ENCODE data around the gene MRTFB. TPM values are rescaled to one million over a fixed set of nuclear protein-coding genes. Genes with fewer than 3 reads are reported as not detected.

Gene MRTFB
- total and polyA plus RNA-seq, 2 of the 13 experiments (the other 11 are each of a cell fraction or from before 2014, with no cell fraction given), result 11.4 to 14.0 TPM

DNA sequence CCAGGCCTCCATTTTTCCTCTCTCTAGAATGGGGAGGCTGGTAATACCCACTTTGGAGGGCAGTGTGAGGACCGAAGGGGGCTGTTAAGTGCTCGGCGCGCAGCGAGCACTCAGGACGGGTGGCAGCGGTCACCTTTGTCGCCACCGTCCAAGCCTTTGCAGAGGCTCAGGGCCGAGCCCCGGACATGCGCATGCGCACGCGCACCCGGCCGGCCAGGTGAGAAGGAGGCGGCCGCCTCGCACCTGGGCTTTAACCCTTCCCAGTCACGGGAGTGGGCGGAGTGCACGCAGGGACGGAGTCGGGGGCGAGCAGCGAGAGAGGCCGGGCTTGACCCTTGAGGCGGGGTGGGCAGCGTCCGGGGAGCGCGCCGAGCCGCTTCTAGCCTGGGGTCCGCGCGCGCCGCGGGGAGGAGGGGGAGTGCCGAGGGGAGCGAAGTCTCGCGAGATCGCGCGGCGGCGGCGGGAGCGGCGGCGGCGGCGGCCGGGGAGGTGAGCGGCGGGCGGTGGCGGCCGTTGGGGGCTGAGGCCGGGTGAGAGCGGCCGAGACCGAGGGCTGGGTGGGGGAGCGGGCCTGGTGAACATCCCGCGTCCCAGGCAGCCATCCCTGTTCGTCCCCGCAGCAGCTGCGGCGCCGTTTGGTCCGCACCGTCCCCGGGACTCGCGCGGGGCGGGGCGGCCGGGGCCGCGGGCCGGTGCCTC is at the start of gene MRTFB (continued):
- peak; percentile 98 for TF ChIP-seq CAMTA2 (CRISPR knock-in tag; IDR thresholded peaks at IDR 0.05; ENCODE audit: borderline replicate concordance)
- no peak for TF ChIP-seq PCBP1 (IDR thresholded peaks at IDR 0.05; ENCODE audit: borderline replicate concordance, low read depth, low read length)
- TF ChIP-seq ZNF501 (CRISPR knock-in tag; IDR thresholded peaks at IDR 0.05), result peak; percentile 81
- TF ChIP-seq ZNF263 (CRISPR knock-in tag; IDR thresholded peaks at IDR 0.05), result peak; percentile 95
- TF ChIP-seq, protein P1, sequence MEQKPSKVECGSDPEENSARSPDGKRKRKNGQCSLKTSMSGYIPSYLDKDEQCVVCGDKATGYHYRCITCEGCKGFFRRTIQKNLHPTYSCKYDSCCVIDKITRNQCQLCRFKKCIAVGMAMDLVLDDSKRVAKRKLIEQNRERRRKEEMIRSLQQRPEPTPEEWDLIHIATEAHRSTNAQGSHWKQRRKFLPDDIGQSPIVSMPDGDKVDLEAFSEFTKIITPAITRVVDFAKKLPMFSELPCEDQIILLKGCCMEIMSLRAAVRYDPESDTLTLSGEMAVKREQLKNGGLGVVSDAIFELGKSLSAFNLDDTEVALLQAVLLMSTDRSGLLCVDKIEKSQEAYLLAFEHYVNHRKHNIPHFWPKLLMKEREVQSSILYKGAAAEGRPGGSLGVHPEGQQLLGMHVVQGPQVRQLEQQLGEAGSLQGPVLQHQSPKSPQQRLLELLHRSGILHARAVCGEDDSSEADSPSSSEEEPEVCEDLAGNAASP (CRISPR knock-in tag; IDR thresholded peaks at IDR 0.05; ENCODE audit: borderline replicate concordance), result peak; percentile 78
- TF ChIP-seq, protein P2, sequence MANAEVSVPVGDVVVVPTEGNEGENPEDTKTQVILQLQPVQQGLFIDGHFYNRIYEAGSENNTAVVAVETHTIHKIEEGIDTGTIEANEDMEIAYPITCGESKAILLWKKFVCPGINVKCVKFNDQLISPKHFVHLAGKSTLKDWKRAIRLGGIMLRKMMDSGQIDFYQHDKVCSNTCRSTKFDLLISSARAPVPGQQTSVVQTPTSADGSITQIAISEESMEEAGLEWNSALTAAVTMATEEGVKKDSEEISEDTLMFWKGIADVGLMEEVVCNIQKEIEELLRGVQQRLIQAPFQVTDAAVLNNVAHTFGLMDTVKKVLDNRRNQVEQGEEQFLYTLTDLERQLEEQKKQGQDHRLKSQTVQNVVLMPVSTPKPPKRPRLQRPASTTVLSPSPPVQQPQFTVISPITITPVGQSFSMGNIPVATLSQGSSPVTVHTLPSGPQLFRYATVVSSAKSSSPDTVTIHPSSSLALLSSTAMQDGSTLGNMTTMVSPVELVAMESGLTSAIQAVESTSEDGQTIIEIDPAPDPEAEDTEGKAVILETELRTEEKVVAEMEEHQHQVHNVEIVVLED (CRISPR knock-in tag; IDR thresholded peaks at IDR 0.05; ENCODE audit: borderline replicate concordance), result peak; percentile 83; the same call in 1 of the 2 replicates
- TF ChIP-seq ZNF280B (CRISPR knock-in tag; IDR thresholded peaks at IDR 0.05; ENCODE audit: borderline replicate concordance), result no peak
- 0 out of 2 replicates have a peak, but pooled peaks have one; percentile 68 for TF ChIP-seq ZNF577 (CRISPR knock-in tag; IDR thresholded peaks at IDR 0.05; ENCODE audit: borderline replicate concordance, low read depth)
- TF ChIP-seq ZNF3 (CRISPR knock-in tag; IDR thresholded peaks at IDR 0.05), result 0 out of 2 replicates have a peak, but pooled peaks have one; percentile 47
- TF ChIP-seq GPN1 (CRISPR knock-in tag; IDR thresholded peaks at IDR 0.05; ENCODE audit: borderline replicate concordance), result no peak
- 0 out of 2 replicates have a peak, but pooled peaks have one; percentile 66 for TF ChIP-seq ZFP36L2 (CRISPR knock-in tag; IDR thresholded peaks at IDR 0.05)
- no peak; the same call in 1 of the 2 replicates for TF ChIP-seq ZNF180 (CRISPR knock-in tag; IDR thresholded peaks at IDR 0.05; ENCODE audit: borderline replicate concordance, low read depth)
- TF ChIP-seq, protein P3, sequence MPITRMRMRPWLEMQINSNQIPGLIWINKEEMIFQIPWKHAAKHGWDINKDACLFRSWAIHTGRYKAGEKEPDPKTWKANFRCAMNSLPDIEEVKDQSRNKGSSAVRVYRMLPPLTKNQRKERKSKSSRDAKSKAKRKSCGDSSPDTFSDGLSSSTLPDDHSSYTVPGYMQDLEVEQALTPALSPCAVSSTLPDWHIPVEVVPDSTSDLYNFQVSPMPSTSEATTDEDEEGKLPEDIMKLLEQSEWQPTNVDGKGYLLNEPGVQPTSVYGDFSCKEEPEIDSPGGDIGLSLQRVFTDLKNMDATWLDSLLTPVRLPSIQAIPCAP (CRISPR knock-in tag; IDR thresholded peaks at IDR 0.05; ENCODE audit: low read depth), result peak; percentile 82; the same call in 1 of the 2 replicates
- TF ChIP-seq, protein P4, sequence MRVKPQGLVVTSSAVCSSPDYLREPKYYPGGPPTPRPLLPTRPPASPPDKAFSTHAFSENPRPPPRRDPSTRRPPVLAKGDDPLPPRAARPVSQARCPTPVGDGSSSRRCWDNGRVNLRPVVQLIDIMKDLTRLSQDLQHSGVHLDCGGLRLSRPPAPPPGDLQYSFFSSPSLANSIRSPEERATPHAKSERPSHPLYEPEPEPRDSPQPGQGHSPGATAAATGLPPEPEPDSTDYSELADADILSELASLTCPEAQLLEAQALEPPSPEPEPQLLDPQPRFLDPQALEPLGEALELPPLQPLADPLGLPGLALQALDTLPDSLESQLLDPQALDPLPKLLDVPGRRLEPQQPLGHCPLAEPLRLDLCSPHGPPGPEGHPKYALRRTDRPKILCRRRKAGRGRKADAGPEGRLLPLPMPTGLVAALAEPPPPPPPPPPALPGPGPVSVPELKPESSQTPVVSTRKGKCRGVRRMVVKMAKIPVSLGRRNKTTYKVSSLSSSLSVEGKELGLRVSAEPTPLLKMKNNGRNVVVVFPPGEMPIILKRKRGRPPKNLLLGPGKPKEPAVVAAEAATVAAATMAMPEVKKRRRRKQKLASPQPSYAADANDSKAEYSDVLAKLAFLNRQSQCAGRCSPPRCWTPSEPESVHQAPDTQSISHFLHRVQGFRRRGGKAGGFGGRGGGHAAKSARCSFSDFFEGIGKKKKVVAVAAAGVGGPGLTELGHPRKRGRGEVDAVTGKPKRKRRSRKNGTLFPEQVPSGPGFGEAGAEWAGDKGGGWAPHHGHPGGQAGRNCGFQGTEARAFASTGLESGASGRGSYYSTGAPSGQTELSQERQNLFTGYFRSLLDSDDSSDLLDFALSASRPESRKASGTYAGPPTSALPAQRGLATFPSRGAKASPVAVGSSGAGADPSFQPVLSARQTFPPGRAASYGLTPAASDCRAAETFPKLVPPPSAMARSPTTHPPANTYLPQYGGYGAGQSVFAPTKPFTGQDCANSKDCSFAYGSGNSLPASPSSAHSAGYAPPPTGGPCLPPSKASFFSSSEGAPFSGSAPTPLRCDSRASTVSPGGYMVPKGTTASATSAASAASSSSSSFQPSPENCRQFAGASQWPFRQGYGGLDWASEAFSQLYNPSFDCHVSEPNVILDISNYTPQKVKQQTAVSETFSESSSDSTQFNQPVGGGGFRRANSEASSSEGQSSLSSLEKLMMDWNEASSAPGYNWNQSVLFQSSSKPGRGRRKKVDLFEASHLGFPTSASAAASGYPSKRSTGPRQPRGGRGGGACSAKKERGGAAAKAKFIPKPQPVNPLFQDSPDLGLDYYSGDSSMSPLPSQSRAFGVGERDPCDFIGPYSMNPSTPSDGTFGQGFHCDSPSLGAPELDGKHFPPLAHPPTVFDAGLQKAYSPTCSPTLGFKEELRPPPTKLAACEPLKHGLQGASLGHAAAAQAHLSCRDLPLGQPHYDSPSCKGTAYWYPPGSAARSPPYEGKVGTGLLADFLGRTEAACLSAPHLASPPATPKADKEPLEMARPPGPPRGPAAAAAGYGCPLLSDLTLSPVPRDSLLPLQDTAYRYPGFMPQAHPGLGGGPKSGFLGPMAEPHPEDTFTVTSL (CRISPR knock-in tag; IDR thresholded peaks at IDR 0.05; ENCODE audit: borderline replicate concordance), result peak; percentile 12; the same call in 1 of the 2 replicates
- no peak for TF ChIP-seq SYNCRIP (IDR thresholded peaks at IDR 0.05; ENCODE audit: insufficient read depth, low read depth, low read length)
- TF ChIP-seq ZNF878 (CRISPR knock-in tag; IDR thresholded peaks at IDR 0.05), result no peak
- peak; percentile 12; the same call in 1 of the 2 replicates for TF ChIP-seq ZNF121 (CRISPR knock-in tag; IDR thresholded peaks at IDR 0.05)

Measured in HepG2 (cell line).